H7 (cell line): ENCODE results near the gene CHD9NB. TPM values are rescaled to one million over a fixed set of nuclear protein-coding genes. Genes with fewer than 3 reads are reported as not detected.

Experiments used
- total RNA-seq: library from RNA; depleted of rRNA; stranded (reverse); fragments of >200 nt; shearing (Covaris generic); gene quantifications from 2 replicates; pipeline ENCODE4 v1.2.3, GENCODE V29; 2014; rRNA removed

Gene CHD9NB
- total RNA-seq, 1 experiment from 2014 or later: 2.0 TPM

Other genes starting within 250 kb of the CHD9NB start
- 12.9 and 15.0 TPM in 2 replicates for gene CHD9, start 2.1 kb upstream of the CHD9NB start, total RNA-seq